Tibial nerve (tissue), 3 donors: ENCODE data around the gene SRGAP2C.

ENCODE experiments used
- POLR2A ChIP-seq, 2 donors: fragments of 450-650 bp; IDR thresholded peaks; one replicate each; pipeline ENCODE4 v1.6.1; 2017; ENCODE audit warnings: antibody characterized with exemption in 2 of 2, mild to moderate bottlenecking in 2 of 2, moderate library complexity in 2 of 2
- TF ChIP-seq, protein P1 (sequence below), 5 experiments: fragments of 200-600 bp in 3 of 5; fragments of 450-650 bp in 2 of 5; sonication (generic) in 3 of 5; IDR thresholded peaks; one replicate each; pipeline ENCODE4 v1.5.1; 2016 to 2019; ENCODE audit warnings: antibody characterized with exemption in 5 of 5, mild to moderate bottlenecking in 3 of 5, moderate library complexity in 2 of 5

DNA sequence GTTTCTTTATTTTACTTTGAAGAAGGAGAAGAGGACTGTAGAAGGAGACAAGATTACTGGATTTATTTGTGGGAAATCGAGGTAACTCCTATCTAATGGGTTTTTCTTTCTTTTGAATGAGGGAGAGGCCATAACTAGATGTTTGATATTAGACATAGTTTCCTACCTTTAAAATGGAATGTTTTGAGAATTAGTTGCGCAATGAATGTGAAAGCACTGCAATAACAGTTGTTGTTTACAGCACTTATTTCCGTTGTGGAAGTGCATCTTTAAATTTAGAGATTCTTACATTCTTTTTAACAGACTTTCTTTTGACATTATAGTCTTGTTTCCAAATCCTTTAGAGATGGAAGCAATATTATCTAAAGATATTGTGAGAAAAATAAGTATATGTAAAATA lies 229.0 kb downstream of the SRGAP2C start:
- TF ChIP-seq, protein P1, sequence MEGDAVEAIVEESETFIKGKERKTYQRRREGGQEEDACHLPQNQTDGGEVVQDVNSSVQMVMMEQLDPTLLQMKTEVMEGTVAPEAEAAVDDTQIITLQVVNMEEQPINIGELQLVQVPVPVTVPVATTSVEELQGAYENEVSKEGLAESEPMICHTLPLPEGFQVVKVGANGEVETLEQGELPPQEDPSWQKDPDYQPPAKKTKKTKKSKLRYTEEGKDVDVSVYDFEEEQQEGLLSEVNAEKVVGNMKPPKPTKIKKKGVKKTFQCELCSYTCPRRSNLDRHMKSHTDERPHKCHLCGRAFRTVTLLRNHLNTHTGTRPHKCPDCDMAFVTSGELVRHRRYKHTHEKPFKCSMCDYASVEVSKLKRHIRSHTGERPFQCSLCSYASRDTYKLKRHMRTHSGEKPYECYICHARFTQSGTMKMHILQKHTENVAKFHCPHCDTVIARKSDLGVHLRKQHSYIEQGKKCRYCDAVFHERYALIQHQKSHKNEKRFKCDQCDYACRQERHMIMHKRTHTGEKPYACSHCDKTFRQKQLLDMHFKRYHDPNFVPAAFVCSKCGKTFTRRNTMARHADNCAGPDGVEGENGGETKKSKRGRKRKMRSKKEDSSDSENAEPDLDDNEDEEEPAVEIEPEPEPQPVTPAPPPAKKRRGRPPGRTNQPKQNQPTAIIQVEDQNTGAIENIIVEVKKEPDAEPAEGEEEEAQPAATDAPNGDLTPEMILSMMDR (IDR thresholded peaks at IDR 0.05): no peak
- TF ChIP-seq POLR2A (IDR thresholded peaks at IDR 0.05): no peak
